Measurements from ENCODE around the gene RPS6KA5. TPM values are rescaled to one million over a fixed set of nuclear protein-coding genes. Genes with fewer than 3 reads are reported as not detected.

The RPS6KA5 gene
- total RNA-seq, 1 experiment from 2014 or later, result 2.6 TPM

DNA sequence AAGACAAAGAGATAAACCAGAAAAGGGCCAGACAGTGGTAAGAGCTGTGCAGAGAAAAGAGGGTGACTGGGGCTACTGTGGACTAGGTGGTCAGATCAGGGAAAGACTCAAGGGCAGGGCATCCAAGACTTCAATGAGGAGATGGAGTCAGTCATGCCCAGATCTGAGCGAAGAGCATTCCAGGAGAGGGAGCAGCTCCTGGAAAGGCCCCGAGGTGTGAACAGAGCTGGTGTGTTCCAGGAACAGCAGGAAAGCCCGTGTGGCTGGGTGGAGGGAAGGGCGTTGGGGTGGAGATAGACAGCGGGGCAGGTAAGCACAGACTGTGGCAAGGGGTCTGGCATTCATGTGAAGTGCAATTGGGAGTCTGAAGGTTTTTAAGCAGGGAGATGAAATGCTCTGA, 261.0 kb downstream of the RPS6KA5 start:
- Histone ChIP-seq H3K27me3 (ENCODE audit: control insufficient read depth, insufficient read depth, low read length) (no peaks in the 10 kb centered on the region), H3K27ac (ENCODE audit: low read length) (no peak overlapping the region), H3K4me3 (ENCODE audit: low read depth in 2 of 2, low read length in 2 of 2) (no peak overlapping the region), H3K36me3 (ENCODE audit: control insufficient read depth, insufficient read depth, low read length) (no peaks in the 10 kb centered on the region), H3K9me3 (ENCODE audit: control insufficient read depth, insufficient read depth, low read depth, low read length) (no peaks in the 10 kb centered on the region), H3K4me1 (ENCODE audit: control insufficient read depth, insufficient read depth, low read length) (no peaks in the 10 kb centered on the region)
- no peak for TF ChIP-seq POLR2AphosphoS5 (IDR thresholded peaks at IDR 0.05; ENCODE audit: low read depth, low read length)
- TF ChIP-seq, protein P1, sequence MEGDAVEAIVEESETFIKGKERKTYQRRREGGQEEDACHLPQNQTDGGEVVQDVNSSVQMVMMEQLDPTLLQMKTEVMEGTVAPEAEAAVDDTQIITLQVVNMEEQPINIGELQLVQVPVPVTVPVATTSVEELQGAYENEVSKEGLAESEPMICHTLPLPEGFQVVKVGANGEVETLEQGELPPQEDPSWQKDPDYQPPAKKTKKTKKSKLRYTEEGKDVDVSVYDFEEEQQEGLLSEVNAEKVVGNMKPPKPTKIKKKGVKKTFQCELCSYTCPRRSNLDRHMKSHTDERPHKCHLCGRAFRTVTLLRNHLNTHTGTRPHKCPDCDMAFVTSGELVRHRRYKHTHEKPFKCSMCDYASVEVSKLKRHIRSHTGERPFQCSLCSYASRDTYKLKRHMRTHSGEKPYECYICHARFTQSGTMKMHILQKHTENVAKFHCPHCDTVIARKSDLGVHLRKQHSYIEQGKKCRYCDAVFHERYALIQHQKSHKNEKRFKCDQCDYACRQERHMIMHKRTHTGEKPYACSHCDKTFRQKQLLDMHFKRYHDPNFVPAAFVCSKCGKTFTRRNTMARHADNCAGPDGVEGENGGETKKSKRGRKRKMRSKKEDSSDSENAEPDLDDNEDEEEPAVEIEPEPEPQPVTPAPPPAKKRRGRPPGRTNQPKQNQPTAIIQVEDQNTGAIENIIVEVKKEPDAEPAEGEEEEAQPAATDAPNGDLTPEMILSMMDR (IDR thresholded peaks at IDR 0.05), result no peak
- no peak for TF ChIP-seq SIN3A (IDR thresholded peaks at IDR 0.05; ENCODE audit: borderline replicate concordance, insufficient read depth, low read depth, low read length)
- TF ChIP-seq, protein P2, sequence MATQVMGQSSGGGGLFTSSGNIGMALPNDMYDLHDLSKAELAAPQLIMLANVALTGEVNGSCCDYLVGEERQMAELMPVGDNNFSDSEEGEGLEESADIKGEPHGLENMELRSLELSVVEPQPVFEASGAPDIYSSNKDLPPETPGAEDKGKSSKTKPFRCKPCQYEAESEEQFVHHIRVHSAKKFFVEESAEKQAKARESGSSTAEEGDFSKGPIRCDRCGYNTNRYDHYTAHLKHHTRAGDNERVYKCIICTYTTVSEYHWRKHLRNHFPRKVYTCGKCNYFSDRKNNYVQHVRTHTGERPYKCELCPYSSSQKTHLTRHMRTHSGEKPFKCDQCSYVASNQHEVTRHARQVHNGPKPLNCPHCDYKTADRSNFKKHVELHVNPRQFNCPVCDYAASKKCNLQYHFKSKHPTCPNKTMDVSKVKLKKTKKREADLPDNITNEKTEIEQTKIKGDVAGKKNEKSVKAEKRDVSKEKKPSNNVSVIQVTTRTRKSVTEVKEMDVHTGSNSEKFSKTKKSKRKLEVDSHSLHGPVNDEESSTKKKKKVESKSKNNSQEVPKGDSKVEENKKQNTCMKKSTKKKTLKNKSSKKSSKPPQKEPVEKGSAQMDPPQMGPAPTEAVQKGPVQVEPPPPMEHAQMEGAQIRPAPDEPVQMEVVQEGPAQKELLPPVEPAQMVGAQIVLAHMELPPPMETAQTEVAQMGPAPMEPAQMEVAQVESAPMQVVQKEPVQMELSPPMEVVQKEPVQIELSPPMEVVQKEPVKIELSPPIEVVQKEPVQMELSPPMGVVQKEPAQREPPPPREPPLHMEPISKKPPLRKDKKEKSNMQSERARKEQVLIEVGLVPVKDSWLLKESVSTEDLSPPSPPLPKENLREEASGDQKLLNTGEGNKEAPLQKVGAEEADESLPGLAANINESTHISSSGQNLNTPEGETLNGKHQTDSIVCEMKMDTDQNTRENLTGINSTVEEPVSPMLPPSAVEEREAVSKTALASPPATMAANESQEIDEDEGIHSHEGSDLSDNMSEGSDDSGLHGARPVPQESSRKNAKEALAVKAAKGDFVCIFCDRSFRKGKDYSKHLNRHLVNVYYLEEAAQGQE (IDR thresholded peaks at IDR 0.05; ENCODE audit: insufficient read depth in 1 of 2, low read depth in 2 of 2, low read length in 1 of 2), result no peak
- no peak for TF ChIP-seq TCF7L2 (IDR thresholded peaks at IDR 0.05; ENCODE audit: low read depth, low read length)
- DNase-seq (ENCODE audit: low read depth, low spot score), result no peak
- in situ Hi-C loops (cut with HindIII; ENCODE audit: low pct_unique_long_range_greater_than_20kb, low sequenced_read_pairs), result no loop called here
- CTCF ChIA-PET, result no interaction called here
- intact Hi-C loops (cut with micrococcal nuclease; ENCODE audit: unreplicated experiment), result no loop called here
- BruUV-seq (replicated peaks), result no TSS peak
- ATAC-seq, result no peak
- POLR2A ChIA-PET, result no interaction called here

DNA sequence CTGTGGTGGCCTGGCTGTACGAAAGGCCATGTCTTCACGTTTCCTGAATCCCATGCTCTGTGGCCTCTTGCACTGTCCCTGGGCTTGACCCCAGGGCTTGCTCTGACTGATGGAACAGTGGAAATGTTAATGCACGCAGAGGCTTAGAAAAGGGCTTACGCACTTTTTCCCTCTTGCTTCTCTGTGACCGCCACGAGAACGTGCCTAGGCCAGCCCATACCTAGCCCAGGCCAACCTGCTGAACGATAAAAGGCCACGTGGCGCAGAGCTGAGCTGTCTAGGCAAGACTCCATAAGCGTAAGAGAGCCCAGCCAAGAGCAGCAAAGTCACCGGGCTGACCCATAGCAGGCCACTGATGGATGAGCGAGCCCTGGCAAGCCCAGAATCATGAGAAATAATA, 262.5 kb downstream of the RPS6KA5 start:
- DNase-seq (ENCODE audit: low read depth, low spot score) (no peak), ATAC-seq (no peak)
- no peaks in the 10 kb centered on the region for H3K27me3 ChIP-seq (ENCODE audit: control insufficient read depth, insufficient read depth, low read length)
- in situ Hi-C loops (cut with HindIII; ENCODE audit: low pct_unique_long_range_greater_than_20kb, low sequenced_read_pairs) (no loop called here), intact Hi-C loops (cut with micrococcal nuclease; ENCODE audit: unreplicated experiment) (no loop called here)
- no peaks in the 10 kb centered on the region for H3K4me1 ChIP-seq (ENCODE audit: control insufficient read depth, insufficient read depth, low read length)
- no peak overlapping the region for H3K27ac ChIP-seq (ENCODE audit: low read length)
- BruUV-seq (replicated peaks), result no TSS peak
- POLR2A ChIA-PET, result no interaction called here
- H3K9me3 ChIP-seq (ENCODE audit: control insufficient read depth, insufficient read depth, low read depth, low read length), result no peaks in the 10 kb centered on the region
- CTCF ChIA-PET, result no interaction called here
- H3K4me3 ChIP-seq (ENCODE audit: low read depth in 2 of 2, low read length in 2 of 2), result no peak overlapping the region
- no peaks in the 10 kb centered on the region for H3K36me3 ChIP-seq (ENCODE audit: control insufficient read depth, insufficient read depth, low read length)
- TF ChIP-seq POLR2AphosphoS5 (IDR thresholded peaks at IDR 0.05; ENCODE audit: low read depth, low read length) (no peak), TCF7L2 (IDR thresholded peaks at IDR 0.05; ENCODE audit: low read depth, low read length) (no peak), SIN3A (IDR thresholded peaks at IDR 0.05; ENCODE audit: borderline replicate concordance, insufficient read depth, low read depth, low read length) (no peak)
- TF ChIP-seq, protein P1 (IDR thresholded peaks at IDR 0.05), result no peak
- TF ChIP-seq, protein P2 (IDR thresholded peaks at IDR 0.05; ENCODE audit: insufficient read depth in 1 of 2, low read depth in 2 of 2, low read length in 1 of 2), result no peak

Other genes with a start within 250 kb of the RPS6KA5 start
- gene TTC7B, start 244.2 kb downstream of the RPS6KA5 start, total RNA-seq (2021; ENCODE audit: unreplicated experiment), result 40.9 TPM
- 21.3 TPM for gene DGLUCY, start 53.4 kb upstream of the RPS6KA5 start, total RNA-seq (2021; ENCODE audit: unreplicated experiment)
- 0.28 TPM for gene GPR68, start 184.1 kb upstream of the RPS6KA5 start, total RNA-seq (2021; ENCODE audit: unreplicated experiment)